ENCODE measurements around the gene ACR. TPM values are rescaled to one million over a fixed set of nuclear protein-coding genes. Genes with fewer than 3 reads are reported as not detected.

The ACR gene
- total RNA-seq, 2 experiments from 2014 or later = not detected

DNA sequence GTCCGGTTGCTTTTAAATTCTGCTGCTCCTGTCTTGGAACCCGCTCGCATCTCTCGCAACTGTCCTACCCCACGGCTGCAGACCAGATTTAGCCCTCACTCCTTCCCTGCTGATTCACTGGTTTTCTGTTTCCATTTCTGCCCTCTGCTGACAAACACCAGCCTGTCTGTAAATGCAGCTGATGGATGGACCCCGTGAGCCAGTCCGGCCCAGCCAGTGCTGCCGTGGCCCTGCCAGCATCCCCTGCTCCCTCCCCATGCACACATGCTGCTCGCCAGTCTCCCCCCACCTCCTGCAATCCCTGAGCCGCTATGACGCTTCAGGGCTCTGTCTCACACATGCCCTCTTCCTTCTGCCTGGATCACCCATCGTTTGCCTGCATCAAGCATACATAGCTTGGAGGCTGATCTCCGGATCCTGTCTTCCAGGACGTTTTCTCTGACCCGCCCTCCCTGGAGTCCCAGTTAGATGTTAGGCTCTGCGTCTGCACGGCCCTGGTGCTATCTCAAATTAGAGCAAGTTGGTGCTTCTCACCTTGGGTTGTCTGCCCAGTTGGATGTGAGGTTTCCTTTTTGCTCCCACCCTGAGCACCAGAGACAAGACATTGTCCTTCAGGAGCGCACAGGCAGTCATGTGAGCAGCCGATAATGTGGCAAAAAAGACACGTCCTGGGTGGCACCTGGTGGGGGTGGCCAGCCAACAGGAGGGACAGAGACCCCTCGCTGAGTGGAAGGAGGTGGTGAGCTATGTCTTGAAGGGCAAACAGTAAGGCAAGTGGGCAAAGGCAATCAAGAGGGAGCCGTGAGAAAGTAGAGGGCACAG lies 4.3 kb upstream of the ACR start:
- ATAC-seq (no peak), DNase-seq (no peak)
- TF ChIP-seq, protein P1, sequence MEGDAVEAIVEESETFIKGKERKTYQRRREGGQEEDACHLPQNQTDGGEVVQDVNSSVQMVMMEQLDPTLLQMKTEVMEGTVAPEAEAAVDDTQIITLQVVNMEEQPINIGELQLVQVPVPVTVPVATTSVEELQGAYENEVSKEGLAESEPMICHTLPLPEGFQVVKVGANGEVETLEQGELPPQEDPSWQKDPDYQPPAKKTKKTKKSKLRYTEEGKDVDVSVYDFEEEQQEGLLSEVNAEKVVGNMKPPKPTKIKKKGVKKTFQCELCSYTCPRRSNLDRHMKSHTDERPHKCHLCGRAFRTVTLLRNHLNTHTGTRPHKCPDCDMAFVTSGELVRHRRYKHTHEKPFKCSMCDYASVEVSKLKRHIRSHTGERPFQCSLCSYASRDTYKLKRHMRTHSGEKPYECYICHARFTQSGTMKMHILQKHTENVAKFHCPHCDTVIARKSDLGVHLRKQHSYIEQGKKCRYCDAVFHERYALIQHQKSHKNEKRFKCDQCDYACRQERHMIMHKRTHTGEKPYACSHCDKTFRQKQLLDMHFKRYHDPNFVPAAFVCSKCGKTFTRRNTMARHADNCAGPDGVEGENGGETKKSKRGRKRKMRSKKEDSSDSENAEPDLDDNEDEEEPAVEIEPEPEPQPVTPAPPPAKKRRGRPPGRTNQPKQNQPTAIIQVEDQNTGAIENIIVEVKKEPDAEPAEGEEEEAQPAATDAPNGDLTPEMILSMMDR (IDR thresholded peaks at IDR 0.05) = no peak
- H3K36me3 Mint-ChIP-seq (ENCODE audit: low read depth) = no peaks in the 10 kb centered on the region
- POLR2A ChIA-PET = no interaction called here
- H3K4me3 Mint-ChIP-seq = no peak overlapping the region
- H3K27me3 Mint-ChIP-seq = no peaks in the 10 kb centered on the region
- peaks cover 2% of the 10 kb centered on the region for H3K4me1 Mint-ChIP-seq (ENCODE audit: low read depth)
- CTCF ChIA-PET = no interaction called here
- intact Hi-C loops (cut with micrococcal nuclease) = no loop called here
- H3K9me3 Mint-ChIP-seq = no peaks in the 10 kb centered on the region
- H3K27ac Mint-ChIP-seq = no peak overlapping the region

- DNase-seq = no peak
- ATAC-seq = no peak
- Mint-ChIP-seq H3K27me3 (no peaks in the 10 kb centered on the region), H3K9me3 (no peaks in the 10 kb centered on the region), H3K4me1 (ENCODE audit: low read depth) (peaks cover 2% of the 10 kb centered on the region), H3K4me3 (no peak overlapping the region), H3K27ac (no peak overlapping the region), H3K36me3 (ENCODE audit: low read depth) (no peaks in the 10 kb centered on the region)
- TF ChIP-seq, protein P1 (IDR thresholded peaks at IDR 0.05) = no peak
- CTCF ChIA-PET = no interaction called here
- intact Hi-C loops (cut with micrococcal nuclease) = no loop called here
- POLR2A ChIA-PET = no interaction called here
Observed at GRCh38 chr22:50734343-50734771, 3.6 kb upstream of the ACR start.

DNA sequence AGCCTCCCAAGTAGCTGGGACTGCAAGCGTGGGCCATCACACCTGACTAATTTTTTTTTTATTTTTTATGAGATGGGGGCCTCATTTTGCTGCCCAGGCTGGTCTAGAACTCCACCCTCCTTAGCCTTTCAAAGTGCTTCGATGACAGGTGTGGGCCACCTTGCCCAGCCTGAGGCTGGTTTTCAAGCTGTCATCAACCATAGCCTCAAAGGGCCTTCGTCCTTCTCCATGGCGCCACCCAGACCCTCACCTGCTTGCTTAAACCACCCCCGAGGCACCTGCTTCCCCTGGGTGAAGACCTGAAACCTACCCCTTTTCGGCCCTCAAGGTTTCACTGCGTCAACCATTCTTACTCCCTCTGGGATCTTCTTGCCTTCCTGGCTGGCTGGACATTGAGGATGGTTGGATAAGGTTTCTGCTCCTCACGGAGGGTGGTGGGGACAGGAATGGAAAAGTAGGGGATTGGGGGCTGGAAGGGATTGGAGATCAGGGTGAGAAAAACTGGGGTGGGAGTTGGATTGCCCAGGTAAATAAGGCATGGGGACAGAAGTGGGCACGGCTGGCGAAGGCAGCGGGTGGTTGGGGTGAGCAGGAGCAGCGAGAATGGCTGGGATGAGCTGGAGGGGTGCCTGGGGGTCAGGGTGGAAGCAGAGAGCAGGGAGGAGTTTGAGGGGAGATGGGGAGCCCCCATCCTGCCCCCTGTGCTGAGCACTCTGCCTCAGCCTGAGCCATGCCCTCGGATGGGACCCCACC lies 2.8 kb upstream of the ACR start:
- H3K4me3 Mint-ChIP-seq = no peak overlapping the region
- H3K4me1 Mint-ChIP-seq (ENCODE audit: low read depth) = peaks cover 2% of the 10 kb centered on the region
- ChIA-PET CTCF (no interaction called here), POLR2A (no interaction called here)
- ATAC-seq (no peak), DNase-seq (no peak)
- H3K36me3 Mint-ChIP-seq (ENCODE audit: low read depth) = no peaks in the 10 kb centered on the region
- TF ChIP-seq, protein P1 (IDR thresholded peaks at IDR 0.05) = no peak
- H3K27me3 Mint-ChIP-seq = no peaks in the 10 kb centered on the region
- H3K9me3 Mint-ChIP-seq = no peaks in the 10 kb centered on the region
- no peak overlapping the region for H3K27ac Mint-ChIP-seq
- intact Hi-C loops (cut with micrococcal nuclease) = no loop called here

DNA sequence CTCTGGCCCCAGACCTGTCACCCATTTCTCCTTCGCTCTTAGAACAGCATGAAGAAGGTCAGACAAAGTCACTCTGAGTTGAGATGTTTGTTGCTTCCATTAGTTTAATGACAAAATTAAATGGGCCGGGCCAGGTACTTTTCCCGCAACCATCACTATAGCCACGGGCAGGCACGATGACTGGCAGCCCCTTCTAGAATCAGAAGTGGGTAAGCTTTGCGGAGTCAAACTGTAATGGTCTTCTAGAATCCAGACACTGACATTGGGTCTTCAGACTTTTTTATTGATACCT lies 2.3 kb upstream of the ACR start:
- intact Hi-C loops (cut with micrococcal nuclease) = no loop called here
- CTCF ChIA-PET = no interaction called here
- no peak overlapping the region for H3K27ac Mint-ChIP-seq
- no peaks in the 10 kb centered on the region for H3K36me3 Mint-ChIP-seq (ENCODE audit: low read depth)
- H3K9me3 Mint-ChIP-seq = no peaks in the 10 kb centered on the region
- POLR2A ChIA-PET = no interaction called here
- H3K4me1 Mint-ChIP-seq (ENCODE audit: low read depth) = peaks cover 2% of the 10 kb centered on the region
- ATAC-seq (no peak), DNase-seq (no peak)
- no peaks in the 10 kb centered on the region for H3K27me3 Mint-ChIP-seq
- H3K4me3 Mint-ChIP-seq = no peak overlapping the region
- TF ChIP-seq, protein P1 (IDR thresholded peaks at IDR 0.05) = no peak

- DNase-seq = no peak
- ChIA-PET POLR2A (no interaction called here), CTCF (no interaction called here)
- ATAC-seq = no peak
- intact Hi-C loops (cut with micrococcal nuclease) = no loop called here
- Mint-ChIP-seq H3K4me3 (no peak overlapping the region), H3K9me3 (no peaks in the 10 kb centered on the region), H3K36me3 (ENCODE audit: low read depth) (no peaks in the 10 kb centered on the region), H3K27ac (no peak overlapping the region), H3K27me3 (no peaks in the 10 kb centered on the region), H3K4me1 (ENCODE audit: low read depth) (no peaks in the 10 kb centered on the region)
- TF ChIP-seq, protein P1 (IDR thresholded peaks at IDR 0.05) = no peak
Observed at GRCh38 chr22:50738649-50739227, 734 bp downstream of the ACR start.

Data from activated CD8-positive, alpha-beta T cell treated with anti-CD3 and anti-CD28 coated beads for 36 hours (primary cell).